ENCODE data around the gene HAND1. TPM values are rescaled to one million over a fixed set of nuclear protein-coding genes. Genes with fewer than 3 reads are reported as not detected.

HAND1 gene
- total RNA-seq, 2 donors from 2014 or later: not detected

Other genes starting within 250 kb of the HAND1 start
- gene SAP30L, start 32.2 kb downstream of the HAND1 start, total RNA-seq: 10 to 100 TPM; 33.8 to 35.9 TPM

Data from prostate gland (tissue), 2 donors.